WTC11 (cell line): ENCODE results near the gene APOBEC3C.

Source experiments
- ATF1 ChIP-seq: sonication (generic); formaldehyde crosslinking; IDR thresholded peaks from 2 replicates; pipeline ENCODE4 v1.8.1; 2023; ENCODE audit warnings: mild to moderate bottlenecking, moderate library complexity, missing genetic modification reagents
- ATF3 ChIP-seq: sonication (generic); formaldehyde crosslinking; conservative IDR thresholded peaks from 2 replicates; pipeline ENCODE4 v1.8.1; 2022; ENCODE audit warnings: mild to moderate bottlenecking, missing genetic modification reagents
- JAZF1 ChIP-seq: fragments of 250-450 bp; sonication (Bioruptor Pico); IDR thresholded peaks from 2 replicates; pipeline ENCODE4 v1.9.0; 2021; ENCODE audit warnings: moderate library complexity, mild to moderate bottlenecking, inconsistent platforms
- MAX ChIP-seq: sonication (generic); formaldehyde crosslinking; IDR thresholded peaks from 2 replicates; pipeline ENCODE4 v1.8.0; 2022; ENCODE audit warnings: mild to moderate bottlenecking, missing genetic modification reagents
- MXD4 ChIP-seq: fragments of 250-450 bp; sonication (Bioruptor Pico); IDR thresholded peaks from 2 replicates; pipeline ENCODE4 v1.8.0; 2021; ENCODE audit warnings: mild to moderate bottlenecking, moderate library complexity, borderline replicate concordance
- NR1H2 ChIP-seq: sonication (generic); formaldehyde crosslinking; IDR thresholded peaks from 2 replicates; pipeline ENCODE4 v1.9.0; 2021; ENCODE audit warnings: mild to moderate bottlenecking, moderate library complexity, missing genetic modification reagents
- SMAD3 ChIP-seq: sonication (generic); formaldehyde crosslinking; IDR thresholded peaks from 2 replicates; pipeline ENCODE4 v1.8.0; 2022; ENCODE audit warnings: missing genetic modification reagents, mild to moderate bottlenecking, borderline replicate concordance
- SP1 ChIP-seq: sonication (generic); formaldehyde crosslinking; conservative IDR thresholded peaks from 2 replicates; pipeline ENCODE4 v1.8.1; 2022; ENCODE audit warnings: missing genetic modification reagents
- ZNF121 ChIP-seq: sonication (generic); formaldehyde crosslinking; IDR thresholded peaks from 2 replicates; pipeline ENCODE4 v1.8.0; 2023; ENCODE audit warnings: missing genetic modification reagents
- ZNF317 ChIP-seq: sonication (generic); formaldehyde crosslinking; IDR thresholded peaks from 2 replicates; pipeline ENCODE4 v1.8.1; 2023; ENCODE audit warnings: low read depth, mild to moderate bottlenecking, moderate library complexity, missing genetic modification reagents, borderline replicate concordance
- ZSCAN18 ChIP-seq: fragments of 250-450 bp; sonication (Bioruptor Pico); IDR thresholded peaks from 2 replicates; pipeline ENCODE4 v2.1.2; 2022; ENCODE audit warnings: mild to moderate bottlenecking, moderate library complexity
- TF ChIP-seq, protein P1 (sequence below): sonication (generic); formaldehyde crosslinking; IDR thresholded peaks from 2 replicates; pipeline ENCODE4 v1.8.1; 2022; ENCODE audit warnings: low read depth, mild to moderate bottlenecking, moderate library complexity, missing genetic modification reagents, borderline replicate concordance
- TF ChIP-seq, protein P2 (sequence below): fragments of 200-600 bp; IDR thresholded peaks from 2 replicates; pipeline ENCODE4 v1.8.0; 2022; ENCODE audit warnings: antibody characterized with exemption

DNA sequence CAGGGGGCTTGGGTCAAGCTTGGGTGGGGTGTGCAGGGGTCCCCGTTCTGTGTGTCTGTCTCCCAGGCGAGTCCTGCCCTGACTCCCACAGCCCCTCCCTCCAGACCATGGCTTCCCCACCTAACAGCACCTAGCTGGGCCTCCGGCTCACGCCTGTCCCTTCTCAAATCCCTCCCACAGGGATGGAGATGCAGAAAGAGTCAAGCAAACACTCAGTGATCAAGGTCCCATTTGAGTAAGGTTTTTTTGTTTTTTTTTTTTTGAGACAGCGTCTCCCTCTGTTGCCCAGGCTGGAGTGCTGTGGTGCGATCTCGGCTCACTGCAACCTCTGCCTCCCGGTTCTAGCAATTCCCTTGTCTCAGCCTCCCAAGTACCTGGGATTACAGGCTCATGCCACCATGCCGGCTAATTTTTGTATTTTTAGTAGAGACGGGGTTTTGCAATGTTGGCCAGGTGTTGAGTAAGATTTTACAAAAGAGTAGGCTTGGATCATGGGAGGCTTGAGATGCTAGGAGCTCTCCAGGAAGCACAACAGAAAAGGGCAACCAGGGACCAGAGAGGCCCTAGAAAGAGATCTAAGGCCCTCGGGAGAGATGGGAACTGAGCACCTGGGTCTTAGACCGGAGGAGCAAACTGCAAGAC lies 12.6 kb downstream of the APOBEC3C start:
- TF ChIP-seq, protein P1, sequence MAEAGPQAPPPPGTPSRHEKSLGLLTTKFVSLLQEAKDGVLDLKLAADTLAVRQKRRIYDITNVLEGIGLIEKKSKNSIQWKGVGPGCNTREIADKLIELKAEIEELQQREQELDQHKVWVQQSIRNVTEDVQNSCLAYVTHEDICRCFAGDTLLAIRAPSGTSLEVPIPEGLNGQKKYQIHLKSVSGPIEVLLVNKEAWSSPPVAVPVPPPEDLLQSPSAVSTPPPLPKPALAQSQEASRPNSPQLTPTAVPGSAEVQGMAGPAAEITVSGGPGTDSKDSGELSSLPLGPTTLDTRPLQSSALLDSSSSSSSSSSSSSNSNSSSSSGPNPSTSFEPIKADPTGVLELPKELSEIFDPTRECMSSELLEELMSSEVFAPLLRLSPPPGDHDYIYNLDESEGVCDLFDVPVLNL: no peak
- TF ChIP-seq ATF3 (CRISPR knock-in tag): no peak
- no peak for TF ChIP-seq SP1 (CRISPR knock-in tag)
- TF ChIP-seq, protein P2, sequence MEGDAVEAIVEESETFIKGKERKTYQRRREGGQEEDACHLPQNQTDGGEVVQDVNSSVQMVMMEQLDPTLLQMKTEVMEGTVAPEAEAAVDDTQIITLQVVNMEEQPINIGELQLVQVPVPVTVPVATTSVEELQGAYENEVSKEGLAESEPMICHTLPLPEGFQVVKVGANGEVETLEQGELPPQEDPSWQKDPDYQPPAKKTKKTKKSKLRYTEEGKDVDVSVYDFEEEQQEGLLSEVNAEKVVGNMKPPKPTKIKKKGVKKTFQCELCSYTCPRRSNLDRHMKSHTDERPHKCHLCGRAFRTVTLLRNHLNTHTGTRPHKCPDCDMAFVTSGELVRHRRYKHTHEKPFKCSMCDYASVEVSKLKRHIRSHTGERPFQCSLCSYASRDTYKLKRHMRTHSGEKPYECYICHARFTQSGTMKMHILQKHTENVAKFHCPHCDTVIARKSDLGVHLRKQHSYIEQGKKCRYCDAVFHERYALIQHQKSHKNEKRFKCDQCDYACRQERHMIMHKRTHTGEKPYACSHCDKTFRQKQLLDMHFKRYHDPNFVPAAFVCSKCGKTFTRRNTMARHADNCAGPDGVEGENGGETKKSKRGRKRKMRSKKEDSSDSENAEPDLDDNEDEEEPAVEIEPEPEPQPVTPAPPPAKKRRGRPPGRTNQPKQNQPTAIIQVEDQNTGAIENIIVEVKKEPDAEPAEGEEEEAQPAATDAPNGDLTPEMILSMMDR: no peak
- no peak for TF ChIP-seq ZSCAN18 (CRISPR knock-in tag)
- TF ChIP-seq ZNF317 (CRISPR knock-in tag): no peak
- TF ChIP-seq NR1H2 (CRISPR knock-in tag): no peak
- TF ChIP-seq SMAD3 (CRISPR knock-in tag): no peak
- TF ChIP-seq MAX (CRISPR knock-in tag): no peak
- no peak for TF ChIP-seq MXD4
- no peak for TF ChIP-seq JAZF1 (CRISPR knock-in tag)
- no peak for TF ChIP-seq ZNF121 (CRISPR knock-in tag)
- TF ChIP-seq ATF1 (CRISPR knock-in tag): no peak
